ENCODE measurements around the gene MORC1.

GRCh38 chr3:109127553-109127952 lies 9.6 kb upstream of the MORC1 start:
- TF ChIP-seq CTCF (IDR thresholded peaks at IDR 0.05) = no peak
- no peak for TF ChIP-seq EZH2phosphoT487 (IDR thresholded peaks at IDR 0.05)
- TF ChIP-seq EZH2 (IDR thresholded peaks at IDR 0.05) = no peak
